HG03196 (cell line): ENCODE data around the gene MTHFS.
"Not testable (repeated sequence)": the region's sequence is repeated elsewhere in the genome, so short reads cannot be mapped to it uniquely, and the experiment has no call there.

Experiments
- ATAC-seq: cut with Tn5 transposase; IDR thresholded peaks from one replicate; pipeline ENCODE4 v1.9.1; 2021; ENCODE audit not compliant: unreplicated experiment

The MTHFS gene

DNA sequence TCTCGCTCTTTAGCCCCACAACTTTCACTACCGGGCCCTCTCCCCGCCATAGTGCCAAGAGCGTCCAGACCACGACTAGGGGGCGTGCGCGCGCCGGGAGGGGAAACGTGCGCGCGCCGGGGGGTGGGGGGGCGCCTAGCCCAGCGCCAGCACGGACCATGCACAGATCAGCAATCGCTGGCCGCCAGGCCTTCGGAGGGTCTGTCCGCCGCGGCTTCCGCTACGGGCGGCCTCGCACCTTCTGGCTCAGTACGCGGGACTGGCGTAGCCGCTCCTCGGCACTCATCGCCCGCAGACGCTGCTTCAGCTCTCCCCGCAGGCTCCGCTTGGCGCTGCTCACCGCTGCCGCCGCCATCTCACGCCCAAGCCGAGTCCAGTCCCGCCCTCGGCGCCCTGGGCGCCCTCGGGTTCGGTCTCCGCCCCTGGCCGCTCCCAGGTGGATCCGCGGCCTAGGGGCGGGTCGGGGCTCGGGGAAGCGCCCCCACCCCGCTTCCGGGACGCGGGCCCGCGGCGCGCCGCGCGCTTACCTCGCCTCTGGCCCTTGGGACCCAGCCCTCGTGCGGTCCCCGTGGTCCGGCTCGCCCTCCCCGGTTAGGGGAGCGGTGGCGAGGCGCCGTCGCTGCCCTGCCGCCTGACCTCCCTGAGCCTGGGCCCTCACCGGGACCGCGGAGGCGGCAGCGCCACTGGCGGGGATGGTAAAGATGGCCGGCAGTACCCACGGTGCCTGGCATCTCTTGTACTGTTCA lies at the start of gene MTHFS:
Gene MTHFS (minus strand): TSS at position 381 of the 746 bp plus-strand sequence. CDS start 26 bp downstream, at position 355.
- peak; percentile 71 for ATAC-seq

GRCh38 chr15:79944622-79945021 lies 47.8 kb upstream of the MTHFS start:
- ATAC-seq, result no peak

- peak; percentile 82 for ATAC-seq
Observed at GRCh38 chr15:79943820-79944219, 47.0 kb upstream of the MTHFS start.

DNA sequence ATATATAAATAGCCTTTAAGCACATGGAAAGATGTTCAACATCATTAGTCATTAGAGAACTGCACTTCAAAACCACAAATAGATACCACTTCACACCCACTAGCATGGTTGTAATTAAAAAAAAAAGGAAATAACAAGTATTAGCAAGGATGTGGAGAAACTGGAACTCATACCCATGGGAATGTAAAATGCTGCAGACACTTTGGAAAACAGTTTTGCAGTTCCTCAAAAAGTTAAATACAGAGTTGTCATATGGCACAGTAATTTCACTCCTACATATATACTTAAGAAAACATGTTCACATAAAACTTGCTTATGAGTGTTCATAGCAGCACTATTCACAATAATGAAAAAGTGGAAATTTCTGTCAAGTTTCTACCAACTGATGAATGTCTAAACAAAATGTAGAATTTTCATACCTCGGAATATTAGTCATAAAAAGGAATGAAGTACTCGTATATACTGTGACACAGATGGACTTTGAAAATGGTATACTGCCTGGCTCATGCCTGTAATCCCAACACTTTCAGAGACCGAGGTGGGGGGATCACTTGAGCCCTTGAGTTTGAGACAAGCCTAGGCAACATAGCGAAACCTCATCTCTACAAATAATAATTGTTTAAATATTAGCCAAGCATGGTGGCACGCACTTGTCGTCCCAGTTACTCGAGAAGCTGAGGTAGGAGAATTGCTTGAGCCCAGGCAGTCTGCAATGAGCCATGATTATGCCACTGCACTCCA lies 46.1 kb upstream of the MTHFS start:
- ATAC-seq, result no peak

DNA sequence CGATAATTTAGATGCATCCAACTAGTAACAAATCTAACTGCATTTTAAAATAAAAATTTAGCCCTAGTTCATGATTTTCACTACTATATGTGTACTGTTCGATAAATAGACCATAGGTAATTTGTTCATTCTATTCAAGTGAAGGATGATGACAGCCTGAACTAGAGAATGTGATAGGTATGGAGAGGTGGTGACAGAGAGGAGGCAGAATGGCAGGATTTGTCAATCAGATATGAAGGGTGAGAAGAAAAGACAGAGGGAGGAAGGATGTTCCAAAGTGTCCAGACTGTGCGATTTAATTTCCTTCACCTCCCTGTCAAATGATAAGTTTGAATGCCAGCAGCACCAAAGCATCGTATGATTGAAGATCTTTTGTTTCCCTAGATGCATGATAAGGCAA lies 42.6 kb upstream of the MTHFS start:
- ATAC-seq, result no peak

GRCh38 chr15:79938143-79938542 lies 41.3 kb upstream of the MTHFS start:
- ATAC-seq, result no peak

DNA sequence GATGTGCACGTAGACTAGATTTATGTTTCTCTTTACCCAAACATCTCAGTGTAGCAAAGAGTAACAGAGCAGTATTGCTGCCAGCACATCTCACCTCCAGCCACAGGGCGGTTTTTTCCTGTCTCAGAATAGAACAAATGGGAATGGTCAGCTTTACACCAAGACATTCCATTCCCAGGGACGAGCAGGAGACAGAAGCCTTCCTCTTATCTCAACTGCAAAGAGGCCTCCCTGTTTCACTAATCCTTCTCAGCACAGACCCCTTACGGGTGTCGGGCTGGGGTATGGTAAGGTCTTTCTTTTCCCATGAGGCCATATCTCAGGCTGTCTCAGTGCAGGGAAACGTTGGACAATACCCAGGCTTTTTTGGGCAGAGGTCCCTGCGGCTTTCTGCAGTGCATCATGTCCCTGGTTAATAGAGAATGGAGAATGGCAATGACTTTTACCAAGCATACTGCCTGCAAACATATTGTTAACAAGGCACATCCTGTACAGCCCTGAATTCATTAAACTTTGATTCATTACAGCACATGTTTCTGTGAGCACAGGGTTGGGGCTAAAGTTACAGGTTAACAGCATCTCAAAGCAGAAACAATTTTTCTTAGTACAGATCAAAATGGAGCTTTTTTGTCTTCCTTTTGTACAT lies 38.9 kb upstream of the MTHFS start:
- not testable (repeated sequence) for ATAC-seq

- ATAC-seq, result no peak
Observed at GRCh38 chr15:79933231-79933630, 36.4 kb upstream of the MTHFS start.

DNA sequence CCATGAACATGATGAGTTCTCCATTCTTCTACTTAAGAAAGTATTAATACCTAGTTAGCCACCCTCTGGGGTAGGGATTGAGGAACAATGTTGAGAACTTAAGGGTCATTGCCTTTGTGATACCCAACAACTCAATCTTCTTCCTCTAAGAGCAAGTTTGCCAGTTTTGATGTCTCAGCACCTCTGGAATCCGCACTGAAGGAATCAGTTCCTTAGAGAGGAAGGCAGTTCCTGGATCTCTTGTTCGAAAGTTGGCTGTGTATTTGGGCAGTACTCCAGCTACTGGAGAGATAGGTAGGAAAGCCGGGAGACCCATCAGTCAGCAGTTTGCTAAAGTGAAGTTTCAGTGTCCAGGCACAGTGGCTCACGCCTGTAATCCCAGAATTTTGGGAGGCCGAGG lies 35.6 kb upstream of the MTHFS start:
- ATAC-seq, result no peak

- ATAC-seq, result no peak
Observed at GRCh38 chr15:79930516-79930915, 33.7 kb upstream of the MTHFS start.

- ATAC-seq, result no peak
Observed at GRCh38 chr15:79929412-79929811, 32.6 kb upstream of the MTHFS start.

- ATAC-seq, result not testable (repeated sequence)
Observed at GRCh38 chr15:79926116-79926515, 29.3 kb upstream of the MTHFS start.

DNA sequence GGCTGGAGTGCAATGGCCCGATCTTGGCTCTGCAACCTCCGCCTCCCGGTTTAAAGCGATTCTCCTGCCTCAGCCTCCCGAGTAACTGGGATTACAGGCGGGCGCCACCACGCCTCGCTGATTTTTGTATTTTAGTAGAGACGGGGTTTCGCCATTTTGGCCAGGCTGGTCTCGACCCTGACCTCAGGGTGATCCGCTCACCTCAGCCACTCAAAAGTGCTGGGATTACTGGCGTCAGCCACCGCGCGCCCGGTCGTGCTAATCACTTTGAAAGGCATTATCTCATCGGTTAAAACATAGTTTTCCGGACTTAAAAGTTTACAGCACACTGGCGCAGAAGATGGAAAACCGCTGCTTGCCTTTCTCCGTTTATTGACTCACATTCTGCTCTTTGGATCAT lies 27.6 kb upstream of the MTHFS start:
- no peak for ATAC-seq

- peak; percentile 98 for ATAC-seq
Observed at GRCh38 chr15:79923515-79924169, 26.8 kb upstream of the MTHFS start.

- ATAC-seq, result peak; percentile 45
Observed at GRCh38 chr15:79923079-79923514, 26.3 kb upstream of the MTHFS start.

DNA sequence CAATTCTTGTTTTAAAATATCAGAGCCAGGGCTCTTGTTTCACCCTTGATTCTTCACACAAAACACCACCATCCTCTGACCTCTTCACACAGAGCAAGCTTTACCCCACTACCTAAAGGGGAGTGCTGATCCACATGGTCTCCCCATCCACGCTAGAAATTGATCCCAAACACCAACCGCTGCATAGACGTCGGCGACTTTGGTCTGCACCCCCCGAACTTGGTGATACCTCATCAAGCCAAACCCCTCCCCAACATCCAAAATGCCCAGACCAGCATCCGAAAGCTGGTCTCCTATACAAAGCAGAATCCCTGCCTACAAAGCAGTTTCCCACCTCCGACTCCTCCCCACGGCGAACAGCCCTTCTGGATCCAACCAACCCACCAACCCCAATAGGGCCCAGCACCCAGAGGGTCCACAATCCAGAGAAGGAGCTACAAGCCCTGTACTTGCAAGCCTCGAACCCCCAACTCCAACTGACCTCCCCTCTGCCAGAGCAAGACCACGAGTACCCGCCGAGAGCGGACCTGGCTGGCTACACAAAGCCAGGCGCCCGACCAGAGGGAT lies 25.8 kb upstream of the MTHFS start:
- no peak for ATAC-seq

GRCh38 chr15:79919749-79920511 lies 23.1 kb upstream of the MTHFS start:
- ATAC-seq, result no peak

DNA sequence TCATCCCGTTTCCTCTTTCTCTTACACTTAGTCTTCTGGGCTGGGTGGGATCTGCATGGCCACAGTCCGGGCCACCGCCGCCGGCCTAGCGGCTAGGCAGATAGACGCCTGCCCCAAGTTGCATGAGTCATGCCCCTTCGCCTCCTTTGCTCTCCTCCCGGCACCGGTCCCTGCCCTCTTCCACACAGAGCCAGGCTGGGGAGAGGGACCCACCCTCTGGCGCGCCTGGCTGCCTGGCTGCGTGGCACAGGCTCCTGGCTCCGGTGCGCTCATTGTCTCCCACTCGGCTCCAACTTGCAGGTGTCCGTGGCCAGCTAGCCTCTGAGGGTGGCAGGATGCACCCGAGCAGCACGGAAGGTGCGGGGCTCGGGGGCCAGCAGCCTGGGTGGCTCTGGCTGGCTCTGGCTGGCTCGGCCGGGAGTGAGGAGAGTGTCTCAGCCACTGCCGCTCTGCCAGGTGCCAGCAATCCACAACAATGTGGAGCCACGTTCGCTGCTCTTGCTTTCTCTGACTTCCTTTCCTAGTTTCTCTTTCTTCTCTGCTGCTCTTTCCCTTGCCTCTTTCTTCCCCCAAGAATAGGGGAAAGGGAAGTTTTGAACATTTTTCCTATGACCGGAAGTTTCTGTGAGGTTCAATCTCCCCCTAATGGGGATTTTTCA lies 22.4 kb upstream of the MTHFS start:
- no peak for ATAC-seq

DNA sequence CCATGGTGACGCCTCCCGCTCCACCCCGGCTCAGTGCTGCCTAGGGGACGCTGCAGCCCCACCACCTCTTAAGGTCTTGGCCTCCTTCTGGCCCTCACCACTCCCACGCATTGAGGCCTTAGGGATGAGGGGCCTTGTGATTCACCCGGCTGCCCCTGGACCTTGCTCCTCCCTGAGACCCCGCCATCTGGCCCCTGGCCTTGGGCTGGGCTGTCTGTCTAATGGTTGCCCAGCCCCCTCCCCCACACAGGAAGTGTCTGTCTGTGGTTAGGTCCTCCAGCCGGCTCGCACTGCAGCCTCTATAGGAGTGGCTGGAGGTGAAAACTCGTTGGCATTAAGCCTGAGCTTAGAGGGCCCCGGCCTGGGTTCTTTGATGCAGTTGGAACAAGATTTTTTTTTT lies 21.5 kb upstream of the MTHFS start:
- no peak for ATAC-seq
